IMR-90 (cell line): ENCODE data around the gene FEV. TPM values are rescaled to one million over a fixed set of nuclear protein-coding genes. Genes with fewer than 3 reads are reported as not detected.

Experiments
- ATAC-seq: fragments of 200-7000 bp; cut with Tn5 transposase; 2 replicates; pipeline ENCODE4 v1.9.1; 2020; ENCODE audit warnings: low read depth, mild to moderate bottlenecking, moderate library complexity
- BruUV-seq: library from RNA; stranded (reverse); fragments of 400-500 nt; replicated peaks from 2 replicates; lab custom pipeline; 2021; lab: Mats Ljungman, UMichigan
- CTCF ChIA-PET: fragments of 300-600 bp; formaldehyde crosslinking; extraction: SDS; loops from one replicate; lab custom pipeline; 2021; ENCODE audit warnings: antibody characterized with exemption; lab: Yijun Ruan, JAX
- POLR2A ChIA-PET: fragments of 300-600 bp; sonication (Branson Sonifier 250); formaldehyde crosslinking; loops from one replicate; lab custom pipeline; 2022; ENCODE audit warnings: antibody characterized with exemption; ENCODE audit not compliant: unreplicated experiment; lab: Charles Lee
- DNase-seq: peaks from one replicate; pipeline ENCODE4 v3.0.0; 2013
- H2AFZ ChIP-seq: replicated peaks from 2 replicates; pipeline ENCODE3; 2013; ENCODE audit warnings: low read length, mild to moderate bottlenecking; ENCODE audit not compliant: poor library complexity
- H2AK5ac ChIP-seq: 2 replicates; pipeline ENCODE4 v1.6.1; 2013; ENCODE audit warnings: low read depth, low read length, inconsistent platforms
- H2AK9ac ChIP-seq: replicated peaks from 2 replicates; pipeline ENCODE3; 2013; ENCODE audit warnings: mild to moderate bottlenecking, low read depth, low read length, moderate library complexity; ENCODE audit not compliant: poor library complexity
- H2BK120ac ChIP-seq: 2 replicates; pipeline ENCODE4 v1.6.1; 2013; ENCODE audit warnings: low read depth, low read length, inconsistent platforms
- H2BK15ac ChIP-seq: 3 replicates; pipeline ENCODE4 v1.6.1; 2013; ENCODE audit warnings: low read depth, low read length, inconsistent platforms
- H2BK20ac ChIP-seq: 2 replicates; pipeline ENCODE4 v1.6.1; 2013; ENCODE audit warnings: low read depth, mild to moderate bottlenecking, inconsistent platforms, low read length, moderate library complexity
- H2BK5ac ChIP-seq: 2 replicates; pipeline ENCODE4 v1.6.1; 2013; ENCODE audit warnings: mild to moderate bottlenecking, low read depth, low read length, inconsistent platforms; ENCODE audit not compliant: poor library complexity, severe bottlenecking
- H3K14ac ChIP-seq: replicated peaks from 2 replicates; pipeline ENCODE4 v1.6.1; 2013; ENCODE audit warnings: low read depth, low read length, inconsistent platforms
- H3K18ac ChIP-seq: 2 replicates; pipeline ENCODE4 v1.6.1; 2013; ENCODE audit warnings: low read depth, low read length, control low read depth
- H3K23ac ChIP-seq: 2 replicates; pipeline ENCODE4 v1.6.1; 2013; ENCODE audit warnings: low read depth, low read length, inconsistent platforms
- H3K27ac ChIP-seq: 2 replicates; pipeline ENCODE4 v1.5.1; 2013; ENCODE audit warnings: mild to moderate bottlenecking, control low read depth, low read length; ENCODE audit not compliant: insufficient read depth
- H3K27me3 ChIP-seq: 2 replicates; pipeline ENCODE4 v1.6.1; 2013; ENCODE audit warnings: low read length; ENCODE audit not compliant: control insufficient read depth, insufficient read depth
- H3K36me3 ChIP-seq: 2 replicates; pipeline ENCODE4 v1.6.1; 2013; ENCODE audit warnings: low read length, mixed read lengths; ENCODE audit not compliant: control insufficient read depth, insufficient read depth
- H3K4ac ChIP-seq: 2 replicates; pipeline ENCODE4 v1.6.1; 2013; ENCODE audit warnings: low read depth, low read length, inconsistent platforms
- H3K4me1 ChIP-seq: 2 replicates; pipeline ENCODE4 v1.6.1; 2013; ENCODE audit warnings: low read length, mixed read lengths; ENCODE audit not compliant: control insufficient read depth, insufficient read depth
- H3K4me2 ChIP-seq: 2 replicates; pipeline ENCODE4 v1.6.1; 2013; ENCODE audit warnings: low read depth, mild to moderate bottlenecking, control low read depth, low read length, moderate library complexity
- H3K4me3 ChIP-seq: 2 replicates; pipeline ENCODE4 v1.5.1; 2013; ENCODE audit warnings: low read depth, mild to moderate bottlenecking, control low read depth, low read length, moderate library complexity; ENCODE audit not compliant: insufficient read depth
- H3K56ac ChIP-seq: 2 replicates; pipeline ENCODE4 v1.6.1; 2013; ENCODE audit warnings: low read length, inconsistent platforms; ENCODE audit not compliant: insufficient read depth; ENCODE audit errors: extremely low read depth
- H3K79me1 ChIP-seq, 2 experiments: 2 replicates each; pipeline ENCODE4 v1.6.1; 2013; ENCODE audit warnings: low read length in 2 of 2, inconsistent platforms in 1 of 2, low read depth in 1 of 2
- H3K9ac ChIP-seq: 2 replicates; pipeline ENCODE4 v1.6.1; 2013; ENCODE audit warnings: low read depth, low read length, control low read depth
- H3K9me1 ChIP-seq: 2 replicates; pipeline ENCODE4 v1.6.1; 2013; ENCODE audit warnings: low read length, inconsistent platforms; ENCODE audit not compliant: insufficient read depth
- H3K9me3 ChIP-seq: 2 replicates; pipeline ENCODE4 v1.6.1; 2013; ENCODE audit warnings: low read length; ENCODE audit not compliant: control insufficient read depth, insufficient read depth
- H4K20me1 ChIP-seq: 2 replicates; pipeline ENCODE4 v1.6.1; 2013; ENCODE audit warnings: low read length, inconsistent platforms; ENCODE audit not compliant: insufficient read depth
- H4K5ac ChIP-seq: 2 replicates; pipeline ENCODE4 v1.6.1; 2013; ENCODE audit warnings: mild to moderate bottlenecking, low read depth, low read length, control low read depth
- H4K8ac ChIP-seq, 2 experiments: 2 replicates each; pipeline ENCODE4 v1.6.1; 2013; ENCODE audit warnings: low read depth in 2 of 2, low read length in 2 of 2, control low read depth in 1 of 2, inconsistent platforms in 1 of 2
- H4K91ac ChIP-seq: 2 replicates; pipeline ENCODE4 v1.6.1; 2013; ENCODE audit warnings: low read depth, low read length, inconsistent platforms; ENCODE audit not compliant: insufficient read depth
- BHLHE40 ChIP-seq: fragments of 150-350 bp; IDR thresholded peaks from 2 replicates; pipeline ENCODE4 v1.6.1; 2016; ENCODE audit warnings: mild to moderate bottlenecking, low read depth, low read length
- CHD1 ChIP-seq: IDR thresholded peaks from 2 replicates; pipeline ENCODE4 v1.6.1; 2012; ENCODE audit warnings: low read depth, low read length, improper control_type of control experiment
- CTCF ChIP-seq: conservative IDR thresholded peaks from 2 replicates; pipeline ENCODE4 v1.5.1; 2012; ENCODE audit warnings: mild to moderate bottlenecking, low read depth, low read length, improper control_type of control experiment
- POLR2A ChIP-seq: IDR thresholded peaks from 2 replicates; pipeline ENCODE4 v1.6.1; 2012; ENCODE audit warnings: mild to moderate bottlenecking, low read depth, low read length
- RFX5 ChIP-seq: IDR thresholded peaks from 2 replicates; pipeline ENCODE4 v1.8.0; 2012; ENCODE audit warnings: low read depth, mild to moderate bottlenecking, low read length, moderate library complexity
- USF2 ChIP-seq: fragments of 150-350 bp; IDR thresholded peaks from 2 replicates; pipeline ENCODE4 v1.6.1; 2017; ENCODE audit warnings: mild to moderate bottlenecking, antibody characterized with exemption, low read length, low read depth
- WGBS, 2 experiments: methylation state at CpG; one replicate each; pipeline versions ENCODE4 v1.1.5 to v1.1.7; 2013; ENCODE audit warnings: missing lambda C conversion rate in 2 of 2; ENCODE audit not compliant: insufficient read length in 1 of 2; ENCODE audit errors: extremely low coverage in 2 of 2; 5-methylcytosine and 5-hydroxymethylcytosine counted together
- dilution Hi-C: fragments of 300-500 bp; cut with HindIII; formaldehyde crosslinking; loops from one replicate; pipeline ENCODE4 v1.14.3; 2018; ENCODE audit warnings: low sequenced_read_pairs; ENCODE audit not compliant: unreplicated experiment
- in situ Hi-C: fragments of 300-500 bp; cut with MboI; formaldehyde crosslinking; loops from 3 replicates; pipeline ENCODE4 v1.14.3; 2019; ENCODE audit warnings: low sequenced_read_pairs, inconsistent platforms, mixed read lengths
- intact Hi-C: fragments of 100-400 bp; cut with micrococcal nuclease; formaldehyde crosslinking; loops from 2 replicates; pipeline ENCODE4 v1.10.0; 2022
- polyA plus RNA-seq, 3 experiments: library from polyadenylated mRNA; depleted of rRNA; stranded (reverse); fragments of >200 nt; gene quantifications; 2 replicates each; pipeline ENCODE4 v1.2.3, GENCODE V29; 2012; ENCODE audit warnings: low replicate concordance in 1 of 3
- total RNA-seq: library from RNA; depleted of rRNA; stranded (reverse); fragments of >200 nt; gene quantifications from 2 replicates; pipeline ENCODE4 v1.2.3, GENCODE V29; 2012

FEV gene
- total and polyA plus RNA-seq, 2 of the 4 experiments (the other 2 are of a cell fraction), result not detected

- Histone ChIP-seq H3K4me2 (no peak overlapping the region), H3K27me3 (peaks cover 61% of the 10 kb centered on the region), H2AK5ac (no peak overlapping the region), H2AFZ (no peak overlapping the region), H2AK9ac (no peak overlapping the region), H3K27ac (no peak overlapping the region), H2BK20ac (no peak overlapping the region), H3K4ac (no peak overlapping the region), H3K36me3 (no peaks in the 10 kb centered on the region), H3K4me3 (no peak overlapping the region), H3K9me1 (no peaks in the 10 kb centered on the region), H3K14ac (no peak overlapping the region), H2BK15ac (no peak overlapping the region), H3K79me1 (no peaks in the 10 kb centered on the region), H3K9ac (no peak overlapping the region), H4K91ac (no peak overlapping the region), H2BK120ac (no peak overlapping the region), H4K5ac (no peak overlapping the region), H3K9me3 (no peaks in the 10 kb centered on the region), H4K20me1 (0 out of 2 replicates have a peak, but pooled peaks cover 8% of the 10 kb centered on the region), H3K4me1 (no peaks in the 10 kb centered on the region), H3K18ac (no peak overlapping the region), H3K56ac (no peak overlapping the region), H3K23ac (no peak overlapping the region), H4K8ac (no peak overlapping the region), H2BK5ac (no peak overlapping the region)
- dilution Hi-C loops, result no loop called here
- in situ Hi-C loops, result loop anchor here (5.0 kb wide), 1 partner anchor 125 kb away; no protein-coding TSS in a partner anchor
- intact Hi-C loops, result no loop called here
- WGBS, 2 experiments, result no CpG with 5 or more reads among the region's 7 CpGs
- DNase-seq (no peak), ATAC-seq (no peak)
- POLR2A ChIA-PET, result interaction anchor here (0.6 kb wide), 1 partner anchor 360 kb away, joined by 5 read pairs; no protein-coding TSS in a partner anchor
- no TSS peak for BruUV-seq
- CTCF ChIA-PET, result no interaction called here
- TF ChIP-seq USF2, result no peak
- no peak for TF ChIP-seq RFX5
- no peak for TF ChIP-seq CTCF
- TF ChIP-seq POLR2A, result no peak
- TF ChIP-seq CHD1, result no peak
- TF ChIP-seq BHLHE40, result no peak
These were observed 42.0 kb upstream of the FEV start for GRCh38 chr2:219026946-219027345.
